HG02763 (cell line): ENCODE measurements around the gene TNC.

Experiments
- ATAC-seq: cut with Tn5 transposase; IDR thresholded peaks from one replicate; pipeline ENCODE4 v1.9.1; 2021; ENCODE audit warnings: mild to moderate bottlenecking, moderate library complexity; ENCODE audit not compliant: unreplicated experiment

Gene TNC

DNA sequence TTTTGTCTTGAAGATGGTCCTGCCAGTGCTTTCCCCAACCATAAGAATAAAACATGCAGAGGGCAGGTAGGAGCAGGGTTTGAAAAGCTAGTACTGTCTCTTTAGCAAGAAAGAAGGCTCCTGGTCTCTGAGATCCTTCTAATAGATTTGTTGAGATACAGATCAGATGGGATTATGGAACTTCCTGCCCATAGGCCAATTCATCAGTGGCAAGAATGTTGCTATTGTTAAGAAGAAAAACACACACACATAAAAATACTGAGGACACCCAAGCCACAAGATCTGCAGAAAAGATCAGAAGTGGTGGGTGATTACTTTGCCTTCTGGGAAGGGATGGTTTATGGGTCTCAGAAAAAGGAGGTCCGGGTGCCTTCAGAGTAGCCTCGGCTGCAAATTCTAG is 59.8 kb downstream of the TNC start:
- no peak for ATAC-seq

DNA sequence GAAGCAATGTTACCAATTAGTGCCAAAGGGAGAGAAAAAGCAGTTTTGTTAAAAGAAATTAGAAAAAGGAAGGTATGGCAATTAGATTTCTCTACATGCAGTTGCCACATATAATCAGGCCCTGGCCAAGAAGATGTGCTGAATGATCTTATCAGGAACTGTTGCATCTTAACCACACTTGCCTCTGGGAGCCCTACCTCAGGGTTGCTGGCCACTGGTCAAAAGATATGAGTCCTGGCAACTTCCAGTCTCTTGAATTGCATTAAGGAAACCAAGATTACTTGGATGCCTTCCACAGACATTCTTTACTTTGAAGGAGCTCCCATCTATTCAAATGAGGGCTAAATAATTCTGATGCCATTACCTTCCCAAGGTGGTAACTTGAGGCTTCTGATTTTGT is 60.4 kb downstream of the TNC start:
- no peak for ATAC-seq

- no peak for ATAC-seq
Observed at GRCh38 chr9:115050002-115050490, 67.9 kb downstream of the TNC start.

- no peak for ATAC-seq
Observed at GRCh38 chr9:115046824-115047223, 71.1 kb downstream of the TNC start.

GRCh38 chr9:115046199-115046598 is 71.8 kb downstream of the TNC start:
- no peak for ATAC-seq

DNA sequence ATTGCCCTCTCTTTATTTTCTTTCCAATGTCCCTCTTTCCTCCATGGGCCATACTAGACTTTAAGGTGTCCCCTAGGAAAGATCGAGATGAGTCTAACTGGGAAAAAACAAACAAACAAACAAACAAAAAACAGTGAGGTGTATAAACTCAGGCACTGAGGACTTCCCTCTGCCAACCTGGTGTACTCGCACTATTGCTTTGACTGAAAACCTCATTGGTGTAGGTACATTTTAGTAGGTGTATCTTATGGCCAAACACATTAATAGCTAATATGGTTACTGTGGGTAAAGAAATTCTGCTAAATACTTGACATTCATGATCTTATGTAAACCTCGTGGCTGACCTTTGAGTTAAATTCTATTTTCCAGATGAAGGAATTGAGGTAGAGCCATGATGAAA is 74.3 kb downstream of the TNC start:
- no peak for ATAC-seq

- ATAC-seq, result no peak
Observed at GRCh38 chr9:115042781-115043509, 75.0 kb downstream of the TNC start.

- ATAC-seq, result no peak
Observed at GRCh38 chr9:115039516-115040120, 78.3 kb downstream of the TNC start.

GRCh38 chr9:115038178-115038577 is 79.8 kb downstream of the TNC start:
- no peak for ATAC-seq

- ATAC-seq, result peak; percentile 6
Observed at GRCh38 chr9:115036691-115037090, 81.3 kb downstream of the TNC start.

DNA sequence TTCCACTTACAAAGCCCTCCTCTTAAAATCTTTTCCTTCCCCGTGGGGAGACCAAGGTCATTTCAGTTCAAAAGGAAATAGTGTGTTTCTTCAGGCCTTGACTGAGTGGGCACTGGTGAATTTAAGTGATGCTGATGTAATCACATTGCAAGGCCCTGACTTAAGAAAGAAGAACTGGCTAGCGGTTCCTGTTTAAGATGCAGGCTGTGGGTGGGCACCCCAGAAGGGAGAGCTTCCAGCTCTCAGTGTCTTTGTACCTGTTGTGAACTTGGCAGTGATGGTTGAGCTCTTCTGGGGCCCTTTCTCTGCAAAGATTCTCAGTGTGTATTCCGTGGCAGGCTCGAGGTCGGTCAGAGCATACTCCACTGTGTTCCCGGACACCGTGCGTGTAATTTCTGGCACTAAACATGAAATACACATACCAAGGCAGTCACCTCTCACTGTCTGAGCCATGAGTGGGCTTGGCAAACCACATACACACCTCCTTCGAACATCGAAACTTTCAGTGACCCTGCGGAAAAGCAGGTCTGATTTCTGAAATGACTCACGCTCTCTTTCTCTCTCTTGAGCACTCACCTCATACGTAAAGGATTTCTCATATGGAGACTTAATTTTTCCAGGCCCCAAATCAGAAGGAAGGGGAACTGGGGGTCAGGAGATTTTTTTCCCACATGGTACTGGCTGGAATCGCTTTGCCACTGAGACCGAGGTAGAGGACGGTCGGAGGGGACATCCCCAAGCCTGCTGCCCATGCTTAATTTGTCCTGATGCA is 81.9 kb downstream of the TNC start:
- ATAC-seq, result peak; percentile 89

- no peak for ATAC-seq
Observed at GRCh38 chr9:115034801-115035200, 83.2 kb downstream of the TNC start.

- no peak for ATAC-seq
Observed at GRCh38 chr9:115033800-115034199, 84.2 kb downstream of the TNC start.

GRCh38 chr9:115032296-115032695 is 85.7 kb downstream of the TNC start:
- no peak for ATAC-seq

DNA sequence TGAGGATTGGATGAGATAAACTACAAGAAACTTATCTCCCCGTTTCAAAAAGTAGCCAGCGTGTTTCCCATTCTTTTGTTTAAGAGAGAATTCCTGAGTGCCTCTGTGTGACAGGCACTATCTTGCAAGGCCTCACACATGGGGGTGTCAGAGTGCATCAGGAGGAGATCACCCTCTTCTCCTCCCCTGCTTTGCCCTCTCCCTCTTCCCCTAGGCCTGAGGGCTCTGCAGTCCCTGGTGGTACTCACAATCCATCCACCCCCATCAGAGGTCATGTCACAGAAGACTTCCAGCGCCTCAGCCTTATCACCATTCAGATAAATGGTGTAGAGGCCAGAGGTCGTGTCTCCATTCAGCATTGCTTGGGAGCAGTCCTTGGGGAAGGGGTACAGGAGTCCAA is 88.0 kb downstream of the TNC start:
- ATAC-seq, result no peak

- no peak for ATAC-seq
Observed at GRCh38 chr9:115025721-115026120, 92.2 kb downstream of the TNC start.

DNA sequence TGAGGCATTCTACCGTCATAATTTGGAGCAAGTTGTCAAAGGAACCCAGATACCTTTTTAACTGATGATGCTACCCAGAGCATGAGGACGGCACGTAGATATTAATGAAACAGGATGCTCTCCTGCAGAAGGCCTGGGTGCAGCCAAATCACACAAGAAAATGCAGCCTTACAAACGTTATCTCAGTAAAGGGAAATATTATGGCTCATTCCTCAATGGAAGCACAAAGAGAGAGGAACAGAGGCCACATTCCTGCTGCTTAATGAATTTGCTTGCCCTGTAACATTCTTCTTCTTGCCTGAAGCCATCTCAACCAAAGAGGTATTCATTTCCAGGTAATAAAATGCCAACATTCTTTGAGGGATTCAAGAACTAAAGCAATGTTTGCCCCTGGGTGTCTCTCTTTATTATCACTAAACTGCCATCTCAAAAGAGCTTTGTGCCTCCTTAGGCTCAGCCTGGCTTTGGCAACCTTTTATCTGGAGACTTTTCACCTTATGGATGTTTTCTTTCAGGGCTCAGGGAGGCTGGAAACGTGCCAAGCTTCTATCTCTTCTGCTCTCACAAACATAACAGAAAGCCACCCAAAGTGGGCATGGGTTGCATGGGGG is 92.9 kb downstream of the TNC start:
- ATAC-seq, result no peak

- no peak for ATAC-seq
Observed at GRCh38 chr9:115022760-115023434, 95.1 kb downstream of the TNC start.

- no peak for ATAC-seq
Observed at GRCh38 chr9:115018547-115019435, 99.2 kb downstream of the TNC start.

DNA sequence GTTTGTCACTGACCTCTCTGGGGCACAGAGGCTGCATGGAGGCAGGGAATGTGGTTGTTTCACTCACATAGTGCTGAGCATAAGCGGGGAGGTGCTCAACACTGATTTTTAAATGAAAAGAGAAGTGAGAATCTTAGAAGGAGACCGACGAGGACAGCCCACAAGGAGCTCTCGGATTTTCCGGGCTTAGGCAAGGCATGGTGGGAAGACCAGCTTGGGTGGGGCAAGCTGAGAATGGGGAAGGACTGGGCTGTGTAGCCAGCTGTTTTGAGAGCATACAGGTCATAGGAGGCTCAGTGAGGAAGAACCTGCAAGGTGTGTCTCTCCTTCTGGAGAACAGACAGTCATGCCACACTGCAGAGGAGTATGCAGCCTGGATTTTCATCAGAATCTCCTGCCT is 101.6 kb downstream of the TNC start:
- no peak for ATAC-seq
